Nephron (organoid): ENCODE results near the gene ANKRD44.

Source experiments
- H3K27ac Mint-ChIP-seq, 3 experiments: 2 replicates each; pipeline ENCODE4 v1.8.0; 2020; ENCODE audit warnings: mixed read lengths in 3 of 3, mild to moderate bottlenecking in 2 of 3, moderate library complexity in 1 of 3
- H3K27me3 Mint-ChIP-seq: 2 replicates; pipeline ENCODE4 v1.8.0; 2021; ENCODE audit warnings: low read depth, mild to moderate bottlenecking, moderate library complexity, mixed read lengths
- H3K36me3 Mint-ChIP-seq: 2 replicates; pipeline ENCODE4 v1.8.0; 2020; ENCODE audit warnings: low read depth, mixed read lengths
- H3K4me1 Mint-ChIP-seq: 2 replicates; pipeline ENCODE4 v1.8.0; 2020; ENCODE audit warnings: mixed read lengths
- H3K4me3 Mint-ChIP-seq, 3 experiments: 2 replicates each; pipeline ENCODE4 v1.8.0; 2020; ENCODE audit warnings: mild to moderate bottlenecking in 3 of 3, mixed read lengths in 3 of 3, moderate library complexity in 2 of 3
- H3K9me3 Mint-ChIP-seq: 2 replicates; pipeline ENCODE4 v1.8.0; 2020; ENCODE audit warnings: mixed read lengths
- TF ChIP-seq, protein P1 (sequence below), 3 experiments: fragments of 200-600 bp; sonication (generic); IDR thresholded peaks; one replicate each; pipeline ENCODE4 v1.5.0; 2021; ENCODE audit warnings: antibody characterized with exemption in 3 of 3; ENCODE audit not compliant: unreplicated experiment in 3 of 3

The ANKRD44 gene

DNA sequence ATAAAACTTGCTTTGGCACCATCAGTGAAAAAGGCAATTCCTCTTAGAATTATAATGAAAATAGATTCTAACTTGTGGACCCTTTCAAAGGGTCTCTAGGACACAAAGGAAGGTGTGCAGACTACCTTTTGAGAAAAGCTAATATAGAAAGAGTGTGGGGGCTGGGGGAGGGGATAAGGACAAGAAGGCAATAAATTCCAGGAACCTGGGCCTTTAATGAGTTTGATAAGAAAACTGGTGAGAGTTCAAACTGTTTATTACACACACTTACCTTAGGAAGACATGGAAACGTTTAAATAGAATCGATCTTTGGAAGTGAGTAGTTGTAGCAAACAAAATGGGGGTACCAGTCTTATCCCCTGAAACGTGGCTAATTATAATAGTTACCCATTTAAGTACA is 344.5 kb downstream of the ANKRD44 start:
- H3K4me1 Mint-ChIP-seq, result peaks cover 21% of the 10 kb centered on the region
- H3K27me3 Mint-ChIP-seq, result no peaks in the 10 kb centered on the region
- no peaks in the 10 kb centered on the region for H3K36me3 Mint-ChIP-seq

DNA sequence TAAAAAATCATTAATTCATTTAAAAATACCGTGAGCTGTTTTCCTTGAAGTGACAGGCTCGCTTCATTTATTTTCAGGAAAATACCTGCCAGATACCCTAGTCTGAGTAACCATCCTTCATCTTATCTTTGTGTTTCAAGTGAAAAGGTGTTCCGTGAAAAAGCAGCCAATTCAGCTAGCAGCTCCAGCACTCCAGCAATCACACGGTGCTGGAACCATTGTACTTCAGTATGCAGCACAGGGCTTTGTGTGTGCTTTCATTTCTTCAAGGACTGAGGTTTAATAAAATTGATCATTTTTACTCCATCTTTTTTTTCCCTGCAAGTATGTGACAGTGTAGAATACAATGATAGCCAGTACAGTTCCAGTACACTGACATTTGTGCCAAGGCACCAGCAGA is 344.9 kb downstream of the ANKRD44 start:
- no peaks in the 10 kb centered on the region for H3K36me3 Mint-ChIP-seq
- H3K27ac Mint-ChIP-seq, result no peak overlapping the region
- TF ChIP-seq, protein P1, sequence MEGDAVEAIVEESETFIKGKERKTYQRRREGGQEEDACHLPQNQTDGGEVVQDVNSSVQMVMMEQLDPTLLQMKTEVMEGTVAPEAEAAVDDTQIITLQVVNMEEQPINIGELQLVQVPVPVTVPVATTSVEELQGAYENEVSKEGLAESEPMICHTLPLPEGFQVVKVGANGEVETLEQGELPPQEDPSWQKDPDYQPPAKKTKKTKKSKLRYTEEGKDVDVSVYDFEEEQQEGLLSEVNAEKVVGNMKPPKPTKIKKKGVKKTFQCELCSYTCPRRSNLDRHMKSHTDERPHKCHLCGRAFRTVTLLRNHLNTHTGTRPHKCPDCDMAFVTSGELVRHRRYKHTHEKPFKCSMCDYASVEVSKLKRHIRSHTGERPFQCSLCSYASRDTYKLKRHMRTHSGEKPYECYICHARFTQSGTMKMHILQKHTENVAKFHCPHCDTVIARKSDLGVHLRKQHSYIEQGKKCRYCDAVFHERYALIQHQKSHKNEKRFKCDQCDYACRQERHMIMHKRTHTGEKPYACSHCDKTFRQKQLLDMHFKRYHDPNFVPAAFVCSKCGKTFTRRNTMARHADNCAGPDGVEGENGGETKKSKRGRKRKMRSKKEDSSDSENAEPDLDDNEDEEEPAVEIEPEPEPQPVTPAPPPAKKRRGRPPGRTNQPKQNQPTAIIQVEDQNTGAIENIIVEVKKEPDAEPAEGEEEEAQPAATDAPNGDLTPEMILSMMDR (IDR thresholded peaks at IDR 0.05; ENCODE audit: unreplicated experiment in 3 of 3), result no peak
- H3K4me1 Mint-ChIP-seq, result peaks cover 21% of the 10 kb centered on the region
- H3K4me3 Mint-ChIP-seq, result no peak overlapping the region
- no peaks in the 10 kb centered on the region for H3K9me3 Mint-ChIP-seq
- no peaks in the 10 kb centered on the region for H3K27me3 Mint-ChIP-seq

More for the DNA sequence above, 344.5 kb downstream of the ANKRD44 start:
- Mint-ChIP-seq H3K4me3 (no peak overlapping the region), H3K27ac (no peak overlapping the region), H3K9me3 (no peaks in the 10 kb centered on the region)
- TF ChIP-seq, protein P1 (IDR thresholded peaks at IDR 0.05; ENCODE audit: unreplicated experiment in 3 of 3), result no peak

GRCh38 chr2:196963961-196964360 is 346.6 kb downstream of the ANKRD44 start:
- H3K4me1 Mint-ChIP-seq, result peaks cover 27% of the 10 kb centered on the region
- H3K27me3 Mint-ChIP-seq, result no peaks in the 10 kb centered on the region
- no peaks in the 10 kb centered on the region for H3K9me3 Mint-ChIP-seq
- no peak overlapping the region for H3K4me3 Mint-ChIP-seq
- TF ChIP-seq, protein P1 (IDR thresholded peaks at IDR 0.05; ENCODE audit: unreplicated experiment in 3 of 3), result no peak
- no peaks in the 10 kb centered on the region for H3K36me3 Mint-ChIP-seq
- no peak overlapping the region for H3K27ac Mint-ChIP-seq

DNA sequence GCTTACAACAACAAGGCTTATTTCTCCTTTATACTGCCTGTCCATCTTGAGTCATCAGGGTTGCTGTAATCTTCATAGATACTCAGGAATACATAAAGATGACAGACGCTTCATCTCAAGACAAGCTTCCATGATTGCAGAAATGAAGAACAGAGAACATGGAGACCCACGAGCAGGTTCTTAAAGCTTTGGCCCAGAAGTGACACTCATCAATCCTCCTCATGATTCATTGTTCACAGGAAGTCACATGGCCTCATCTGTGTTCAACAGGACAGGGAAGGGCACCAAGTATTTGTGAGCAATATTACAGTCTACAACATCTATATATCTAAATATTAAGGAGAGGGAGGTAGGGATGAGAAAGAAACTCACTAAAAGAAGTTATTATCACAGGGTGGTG is 347.5 kb downstream of the ANKRD44 start:
- Mint-ChIP-seq H3K4me3 (no peak overlapping the region), H3K36me3 (no peaks in the 10 kb centered on the region), H3K27ac (no peak overlapping the region), H3K9me3 (no peaks in the 10 kb centered on the region), H3K4me1 (peaks cover 27% of the 10 kb centered on the region), H3K27me3 (no peaks in the 10 kb centered on the region)
- TF ChIP-seq, protein P1 (IDR thresholded peaks at IDR 0.05; ENCODE audit: unreplicated experiment in 3 of 3), result no peak

DNA sequence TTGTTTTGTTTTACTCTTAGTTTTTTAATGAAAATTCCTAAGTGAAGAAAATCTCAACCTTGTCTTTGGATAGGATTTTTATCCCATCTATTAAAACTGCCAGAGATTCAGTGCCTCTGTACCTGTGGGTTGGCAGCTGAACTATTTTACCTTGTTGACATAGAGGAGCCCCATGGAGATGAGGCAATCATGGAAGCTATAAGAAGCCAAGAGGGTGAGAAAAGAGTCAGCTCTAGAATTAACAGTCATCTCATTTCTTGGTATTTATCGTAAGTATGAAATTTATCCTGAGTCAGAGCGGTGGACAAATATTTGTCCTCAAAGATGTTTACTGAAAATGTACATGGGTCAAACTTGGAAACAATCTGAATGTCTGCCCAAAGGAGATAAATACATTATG is 348.3 kb downstream of the ANKRD44 start:
- Mint-ChIP-seq H3K27me3 (no peaks in the 10 kb centered on the region), H3K4me3 (no peak overlapping the region), H3K4me1 (peaks cover 21% of the 10 kb centered on the region)

GRCh38 chr2:196961889-196962288 is 348.7 kb downstream of the ANKRD44 start:
- Mint-ChIP-seq H3K4me3 (no peak overlapping the region), H3K4me1 (peaks cover 17% of the 10 kb centered on the region), H3K36me3 (no peaks in the 10 kb centered on the region), H3K27ac (no peak overlapping the region), H3K27me3 (no peaks in the 10 kb centered on the region), H3K9me3 (no peaks in the 10 kb centered on the region)
- TF ChIP-seq, protein P1 (IDR thresholded peaks at IDR 0.05; ENCODE audit: unreplicated experiment in 3 of 3), result no peak

More for the DNA sequence above, 348.3 kb downstream of the ANKRD44 start:
- no peak overlapping the region for H3K27ac Mint-ChIP-seq
- no peaks in the 10 kb centered on the region for H3K36me3 Mint-ChIP-seq
- no peaks in the 10 kb centered on the region for H3K9me3 Mint-ChIP-seq
- TF ChIP-seq, protein P1 (IDR thresholded peaks at IDR 0.05; ENCODE audit: unreplicated experiment in 3 of 3), result no peak
